ENCODE measurements around the gene ETV2.

The ETV2 gene

GRCh38 chr19:35693835-35694599, 52.5 kb downstream of the ETV2 start:
- DNase-seq (ENCODE audit: low read depth, low spot score) = peak; percentile 67
- peak; percentile 99 for TF ChIP-seq CTCF (IDR thresholded peaks at IDR 0.05; ENCODE audit: low read depth, low read length)
- no peak overlapping the region for H3K4me3 ChIP-seq (ENCODE audit: low read depth, low read length)
- in situ Hi-C loops (cut with HindIII; ENCODE audit: low sequenced_read_pairs) = no loop called here
